GM18505 (cell line): ENCODE results near the gene NBEAL2.

ENCODE experiments used
- ATAC-seq: cut with Tn5 transposase; IDR thresholded peaks from one replicate; pipeline ENCODE4 v1.9.1; 2021; ENCODE audit not compliant: unreplicated experiment
- POLR2A ChIP-seq: IDR thresholded peaks from 4 replicates; pipeline ENCODE4 v1.6.1; 2011; ENCODE audit warnings: borderline replicate concordance; ENCODE audit not compliant: insufficient read depth, insufficient read length; ENCODE audit errors: extremely low read depth

NBEAL2 gene

DNA sequence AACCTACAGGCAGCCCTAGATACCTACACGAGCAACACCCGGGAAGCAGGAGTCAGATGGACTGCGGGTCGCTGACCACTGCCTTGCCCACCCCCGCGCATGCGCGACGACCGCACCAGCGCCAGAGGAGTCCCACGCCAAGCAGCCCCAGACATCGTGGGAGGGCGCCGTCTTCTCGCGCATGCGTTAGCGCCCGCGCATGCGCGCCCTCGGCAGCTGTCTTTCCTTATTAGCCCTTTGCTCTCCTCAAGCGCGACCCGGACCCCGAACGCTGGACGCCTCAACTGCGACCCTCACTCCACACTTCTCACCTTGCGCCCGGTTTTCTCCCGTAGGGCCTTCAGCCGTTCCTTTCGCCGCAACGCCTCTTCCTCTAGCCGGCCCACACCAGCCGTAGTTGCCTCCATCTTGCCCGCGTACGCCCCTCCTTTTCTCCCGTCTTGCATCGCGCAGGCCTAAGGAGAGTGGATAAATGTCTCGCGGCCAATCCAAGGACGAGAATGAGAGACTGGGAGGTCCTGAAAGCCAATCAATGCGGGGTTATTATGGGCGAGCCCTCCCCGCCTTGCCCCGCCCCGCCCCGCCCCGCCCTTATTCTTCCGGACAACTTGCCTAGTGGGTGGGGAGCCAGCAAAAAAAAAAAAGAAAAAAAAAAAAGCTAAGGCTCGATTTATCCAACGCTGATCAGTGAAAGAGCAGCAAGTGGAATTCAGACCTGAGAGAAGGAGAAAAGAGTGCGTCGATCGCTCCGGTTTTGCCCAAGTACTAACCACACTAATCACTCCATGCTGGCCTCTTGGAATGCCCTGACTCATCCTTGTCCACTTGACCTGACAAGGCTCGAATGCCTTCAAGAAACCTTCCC lies 2.9 kb upstream of the NBEAL2 start, which contains the start of gene CCDC12:
Gene CCDC12, minus strand, starts transcription at position 420 of the 865 bp plus-strand sequence. Its CDS starts 13 bp downstream, at position 407.
- peak; percentile 87 for TF ChIP-seq POLR2A
- peak; percentile 52 for ATAC-seq

DNA sequence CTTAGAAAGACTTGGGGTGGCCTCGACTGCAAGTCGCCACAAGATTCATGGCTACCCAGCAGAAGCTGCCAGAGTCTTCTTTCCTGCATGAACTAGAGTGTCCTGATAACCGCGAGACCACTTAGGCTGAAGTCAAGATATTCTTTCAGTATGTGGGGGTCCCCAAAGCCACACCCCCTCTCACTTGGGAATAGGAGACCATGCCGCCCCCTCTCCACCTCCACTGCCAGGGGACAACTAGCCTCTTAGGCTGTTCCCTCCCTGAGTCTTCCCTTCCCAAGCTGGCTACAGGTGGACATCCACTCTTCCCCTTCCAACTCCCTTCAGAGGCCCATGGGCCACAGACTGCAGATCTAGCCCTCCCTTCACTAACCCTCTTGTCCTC lies 1.7 kb upstream of the NBEAL2 start:
- no peak for TF ChIP-seq POLR2A
- no peak for ATAC-seq

DNA sequence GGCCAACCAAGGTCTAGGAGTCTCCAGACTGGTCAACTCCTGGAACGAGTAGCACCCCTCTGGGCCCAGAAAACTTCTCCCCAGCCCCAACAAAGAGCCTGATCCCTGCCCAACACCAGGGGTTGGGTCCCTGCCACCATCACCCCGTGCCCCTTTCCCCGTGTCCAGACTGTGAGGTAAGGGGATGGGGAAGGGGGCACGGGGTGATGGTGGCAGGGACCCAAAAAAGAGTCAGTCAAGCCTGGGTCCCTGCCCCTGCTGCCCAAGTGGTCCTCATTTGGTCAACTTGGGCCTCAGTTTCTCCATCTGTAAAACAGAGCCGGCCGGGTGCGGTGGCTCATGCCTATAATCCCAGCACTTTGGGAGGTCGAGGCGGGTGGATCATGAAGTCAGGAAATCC lies 1.1 kb upstream of the NBEAL2 start:
- no peak for ATAC-seq
- TF ChIP-seq POLR2A: no peak

DNA sequence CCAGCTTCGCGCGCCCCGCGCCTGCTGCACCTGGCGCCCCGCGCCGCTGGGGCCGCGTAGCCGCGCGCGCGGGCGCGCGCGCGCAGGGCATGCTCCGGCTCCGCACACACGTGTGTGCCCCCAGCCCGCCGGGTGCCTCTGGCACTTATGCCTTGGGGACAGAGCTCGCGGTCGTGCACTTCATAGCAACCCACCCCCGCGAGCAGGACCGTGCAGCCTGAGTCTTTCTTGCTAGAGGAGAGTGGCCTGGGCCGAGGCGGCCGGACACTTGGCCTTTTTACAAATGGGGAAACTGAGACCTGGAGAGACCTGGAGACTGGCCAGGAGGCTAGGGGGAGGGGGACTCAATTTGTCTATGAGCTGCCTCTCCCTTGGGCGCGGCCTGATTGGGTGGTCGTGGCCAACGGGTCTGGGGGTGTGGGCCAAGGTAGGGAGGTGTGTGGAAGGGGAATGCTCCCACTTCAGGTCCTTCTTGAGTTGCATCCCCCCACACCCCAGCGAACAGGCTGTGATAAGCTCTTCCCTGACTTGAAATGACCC lies 562 bp downstream of the NBEAL2 start:
- TF ChIP-seq POLR2A: no peak
- ATAC-seq: peak; percentile 6

DNA sequence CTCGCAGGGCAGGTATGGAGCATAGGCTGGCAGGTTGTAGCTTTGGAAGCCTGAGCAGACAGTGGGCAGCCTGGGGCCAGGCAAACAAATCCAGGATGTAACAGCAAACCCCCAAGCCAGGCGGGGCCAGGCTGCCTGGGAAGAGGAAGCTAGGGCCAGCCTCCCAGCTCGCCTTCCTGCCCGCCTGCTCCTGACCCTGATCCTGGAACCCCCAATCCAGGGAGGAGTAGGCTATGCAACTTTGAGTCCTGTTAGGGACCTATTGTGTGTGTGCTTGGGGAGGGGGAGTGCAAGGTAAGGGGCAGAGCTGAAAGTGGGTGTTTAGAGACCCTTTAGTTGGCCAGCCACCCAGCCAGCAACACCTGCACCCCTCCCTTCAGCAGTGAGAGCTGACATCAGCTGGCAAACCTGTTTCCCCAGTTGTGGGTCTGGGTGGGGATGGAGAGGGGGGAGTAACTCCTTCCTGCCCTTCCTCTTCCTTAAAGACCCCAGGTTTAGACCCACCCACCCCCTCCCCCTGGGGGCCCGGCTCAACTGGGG lies 2.5 kb downstream of the NBEAL2 start:
- ATAC-seq: no peak
- no peak for TF ChIP-seq POLR2A

DNA sequence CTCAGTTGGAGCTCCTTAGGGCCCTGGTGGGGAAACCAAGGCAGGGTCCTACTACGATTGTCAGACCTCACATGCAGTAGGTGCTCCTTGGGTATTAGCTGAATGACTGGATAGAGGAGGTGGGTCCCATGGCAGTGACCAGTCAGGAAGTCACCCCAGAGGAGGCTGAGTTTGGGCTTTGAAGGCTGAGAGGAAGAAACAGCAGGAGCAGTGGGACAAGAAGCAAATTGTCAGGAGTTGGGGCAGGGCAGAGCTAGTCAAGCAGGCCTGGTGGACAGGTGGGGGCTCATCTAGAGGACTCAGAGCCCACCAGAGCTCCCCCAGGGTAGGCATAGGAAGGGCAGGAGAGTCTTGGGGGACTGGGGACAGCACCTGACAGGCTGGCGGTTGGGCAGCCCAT lies 3.1 kb downstream of the NBEAL2 start:
- TF ChIP-seq POLR2A: no peak
- no peak for ATAC-seq

DNA sequence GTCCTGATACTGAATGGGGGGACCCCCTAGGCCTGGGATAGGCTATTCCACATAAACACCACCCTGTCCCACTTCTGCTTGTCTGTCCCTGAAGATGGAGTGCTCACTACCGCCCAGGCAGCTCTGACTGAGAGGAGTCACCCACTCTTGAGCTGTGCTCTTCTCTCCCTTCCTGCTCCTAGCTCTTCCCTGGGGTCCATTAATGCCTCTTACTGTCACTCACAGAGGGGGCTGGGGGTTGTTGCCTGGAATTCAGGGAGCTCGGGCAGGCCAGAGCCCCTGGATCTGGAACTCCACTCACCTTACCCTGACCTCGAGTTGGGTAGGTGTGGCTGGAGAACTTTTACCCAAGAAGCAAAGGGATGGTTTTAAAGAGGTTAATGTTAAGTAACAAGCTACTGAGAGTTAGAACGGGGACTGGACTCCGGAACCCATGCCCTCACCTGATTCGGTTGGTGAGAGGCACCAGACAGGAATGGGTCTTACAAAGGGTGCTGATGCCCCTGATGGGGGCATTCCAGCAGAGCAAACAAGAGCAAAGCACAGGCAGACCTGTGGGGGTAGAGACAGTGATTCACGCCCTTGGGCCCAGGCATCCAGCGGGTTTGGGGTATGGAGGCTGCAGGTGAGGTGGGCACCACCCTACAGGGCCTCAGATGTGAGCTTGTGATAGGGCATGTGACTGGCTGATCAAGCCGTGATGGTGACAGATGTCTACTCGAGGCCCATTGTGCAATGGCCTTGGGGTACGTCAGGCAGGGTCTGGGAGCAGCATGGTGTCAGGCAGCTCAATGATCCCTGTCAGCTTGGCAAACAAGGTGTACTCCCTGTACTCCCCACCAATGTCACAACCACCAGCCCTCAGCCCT lies 5.4 kb downstream of the NBEAL2 start:
- ATAC-seq: no peak
- TF ChIP-seq POLR2A: no peak

DNA sequence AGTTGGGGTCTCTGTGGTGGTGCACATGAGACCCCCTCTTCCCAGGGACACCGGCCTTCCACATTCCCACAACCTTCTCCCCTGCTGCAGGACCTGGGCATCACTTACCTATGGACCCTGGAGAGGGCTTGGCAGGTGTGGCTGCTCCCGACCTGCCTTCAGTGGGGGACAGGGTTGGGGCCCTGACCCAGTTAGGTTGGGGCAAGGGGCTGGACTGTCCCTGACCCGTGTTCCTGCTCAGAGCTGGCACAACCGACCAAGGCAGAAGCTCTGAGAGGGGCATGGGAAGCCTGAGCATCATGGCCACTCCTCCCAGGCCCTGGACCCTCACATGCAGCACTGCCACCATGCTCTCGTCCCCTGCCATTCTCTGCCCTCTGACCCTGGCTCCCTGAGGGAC lies 6.1 kb downstream of the NBEAL2 start:
- ATAC-seq: no peak

DNA sequence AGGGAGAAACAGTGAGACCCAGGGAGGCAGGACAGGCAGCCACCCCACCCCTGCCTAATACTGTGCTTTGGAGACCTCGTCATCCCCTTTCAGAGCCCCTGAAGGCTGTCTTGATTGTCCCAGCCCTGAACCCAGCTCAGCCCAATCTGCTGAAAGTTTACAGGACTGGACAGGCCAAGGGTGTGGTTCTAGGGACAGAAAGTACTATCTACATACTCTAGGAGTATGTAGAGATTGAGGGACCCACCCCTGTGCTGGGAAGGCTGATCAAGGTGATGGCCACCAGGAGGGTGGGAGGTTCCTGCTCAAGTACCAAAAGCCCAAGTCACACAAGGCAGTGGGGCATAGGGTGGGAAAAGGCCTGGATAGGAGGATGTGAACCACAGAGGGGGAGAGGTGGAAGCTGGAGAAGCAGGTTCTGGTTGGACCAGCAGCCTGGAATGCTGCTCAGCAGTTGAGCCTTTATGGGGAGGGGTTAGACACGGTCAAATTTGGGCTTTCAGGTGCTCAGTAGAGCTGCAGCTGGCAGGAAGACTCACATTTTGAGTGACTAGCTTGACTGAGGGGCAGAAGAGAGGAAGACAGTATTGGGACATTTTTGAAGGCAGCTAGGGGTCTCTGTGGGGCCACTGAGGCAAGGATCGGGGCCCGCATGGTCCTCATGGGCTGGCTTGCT lies 6.7 kb downstream of the NBEAL2 start:
- TF ChIP-seq POLR2A: no peak
- no peak for ATAC-seq

More for the DNA sequence above, 6.1 kb downstream of the NBEAL2 start:
- no peak for TF ChIP-seq POLR2A

DNA sequence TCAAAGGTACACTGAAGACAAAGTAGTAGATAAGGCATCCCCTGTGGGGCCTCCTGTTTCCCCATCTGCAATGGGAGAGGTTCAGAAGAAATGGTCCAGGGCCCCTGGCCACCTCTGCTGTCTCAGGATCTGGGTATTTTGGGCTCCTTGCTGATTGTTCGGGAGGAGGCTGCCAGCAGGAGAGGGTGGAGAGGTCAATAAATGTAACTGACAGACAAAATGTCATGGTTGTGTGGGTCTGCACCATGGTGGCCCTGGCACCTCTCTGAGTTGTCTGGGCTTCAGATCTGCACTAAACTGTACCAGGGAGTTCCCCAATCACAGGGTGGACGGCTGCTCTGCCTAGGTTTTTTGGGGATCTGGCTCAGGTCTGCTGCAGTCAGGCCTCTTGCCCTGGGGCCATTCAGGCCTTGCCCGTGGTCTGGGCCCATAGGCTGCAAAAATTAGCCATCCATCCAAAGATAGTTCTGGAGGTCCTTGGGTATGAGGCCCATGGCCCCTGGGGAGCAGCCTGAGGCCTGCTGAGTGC lies 7.4 kb downstream of the NBEAL2 start:
- ATAC-seq: no peak
- TF ChIP-seq POLR2A: no peak

DNA sequence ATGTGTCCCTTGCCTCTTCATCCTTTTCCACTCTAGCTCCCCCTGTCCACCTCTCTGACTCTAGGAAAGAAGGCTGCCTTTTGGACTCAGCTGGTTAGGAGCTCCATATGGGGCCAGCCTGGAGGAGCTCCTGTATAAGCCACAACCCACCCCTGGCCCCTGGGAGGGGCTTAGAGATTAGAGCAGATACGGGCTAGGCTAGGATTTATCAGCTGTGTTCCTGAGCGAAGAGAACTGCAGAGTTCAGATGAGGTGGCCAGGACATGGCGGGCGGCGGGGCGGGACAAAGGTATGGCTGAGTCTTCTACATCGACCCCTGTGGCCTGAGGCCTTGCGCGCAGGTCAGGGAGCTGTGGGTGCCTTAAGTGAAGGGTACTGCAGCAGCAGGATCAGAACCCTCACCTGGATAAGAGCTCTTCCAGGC lies 7.9 kb downstream of the NBEAL2 start:
- ATAC-seq: no peak
- TF ChIP-seq POLR2A: no peak

DNA sequence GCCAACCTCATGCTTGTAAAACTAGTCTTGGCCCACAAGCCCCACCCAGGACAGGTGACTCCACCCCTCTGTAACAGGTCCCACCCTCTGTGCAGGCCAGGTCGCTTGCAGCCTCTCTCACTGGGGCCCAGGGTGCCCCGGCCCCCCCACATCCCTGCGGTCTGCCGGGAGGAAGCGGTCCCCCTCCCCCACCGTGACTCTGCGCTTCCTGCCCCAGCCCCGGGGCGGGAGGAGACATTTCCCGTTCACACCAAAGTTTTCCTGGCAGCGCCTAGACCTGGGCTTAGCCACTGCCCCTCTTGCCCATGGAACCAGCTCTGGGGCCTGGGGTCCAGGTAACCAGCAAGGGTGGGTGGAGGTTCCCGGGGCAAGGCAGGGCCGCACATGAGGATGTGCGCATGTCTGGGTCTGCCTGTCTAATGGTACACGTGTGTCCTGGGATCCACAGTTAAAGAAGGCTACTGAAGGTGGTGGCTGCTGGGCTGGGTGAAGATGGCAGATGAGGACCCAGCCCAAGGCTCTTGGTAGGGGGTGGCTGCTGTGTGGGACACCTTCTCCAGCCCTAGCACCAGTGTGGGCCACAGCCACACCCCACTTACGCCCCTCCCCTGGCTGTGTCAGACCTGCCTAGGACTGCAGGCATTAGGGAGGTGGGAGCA lies 8.4 kb downstream of the NBEAL2 start:
- peak; percentile 62 for TF ChIP-seq POLR2A
- ATAC-seq: peak; percentile 69

DNA sequence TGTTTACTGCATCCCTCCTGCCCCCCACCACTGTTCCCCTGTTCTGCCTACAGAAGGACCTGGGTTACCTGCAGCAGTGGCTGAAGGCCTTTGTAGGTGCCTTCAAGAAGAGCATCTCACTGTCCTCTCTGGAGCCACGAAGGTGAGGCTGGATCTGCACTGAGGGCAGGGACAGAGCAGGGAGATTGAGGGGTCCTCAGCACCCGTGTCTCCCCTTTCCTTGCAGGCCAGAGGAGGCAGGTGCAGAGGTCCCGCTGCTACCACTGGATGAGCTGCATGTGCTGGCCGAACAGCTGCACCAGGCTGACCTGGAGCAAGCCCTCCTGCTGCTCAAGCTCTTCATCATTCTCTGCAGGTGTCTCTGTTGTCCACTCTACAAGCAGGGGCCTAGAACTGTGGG lies 9.2 kb downstream of the NBEAL2 start:
- no peak for TF ChIP-seq POLR2A
- ATAC-seq: no peak
